Skeletal muscle satellite cell (primary cell): ENCODE data around the gene IL17RA.
A peak's percentile ranks its signal among the peaks of the same experiment; 100 is the strongest.

Experiments used
- H3K27me3 ChIP-seq: 2 replicates; pipeline ENCODE4 v1.7.0; 2013; ENCODE audit warnings: low read length; ENCODE audit not compliant: control insufficient read depth, insufficient read depth
- H3K36me3 ChIP-seq: 2 replicates; pipeline ENCODE4 v1.7.0; 2013; ENCODE audit warnings: mild to moderate bottlenecking, control low read depth, low read length; ENCODE audit not compliant: insufficient read depth
- H3K4me1 ChIP-seq: 2 replicates; pipeline ENCODE4 v1.7.0; 2013; ENCODE audit warnings: low read length; ENCODE audit not compliant: control insufficient read depth, insufficient read depth
- H3K4me2 ChIP-seq: 2 replicates; pipeline ENCODE4 v1.7.0; 2013; ENCODE audit warnings: mild to moderate bottlenecking, low read length
- H3K4me3 ChIP-seq: 2 replicates; pipeline ENCODE4 v1.7.0; 2013; ENCODE audit warnings: low read length
- H3K9ac ChIP-seq: 2 replicates; pipeline ENCODE4 v1.7.0; 2013; ENCODE audit warnings: mild to moderate bottlenecking, low read depth, low read length, moderate library complexity
- H3K9me3 ChIP-seq: replicated peaks from 2 replicates; pipeline ENCODE4 v1.7.0; 2013; ENCODE audit warnings: mild to moderate bottlenecking, control low read depth, low read length

IL17RA gene

GRCh38 chr22:17117400-17117799 lies 32.6 kb downstream of the IL17RA start:
- Histone ChIP-seq H3K4me2 (no peak overlapping the region), H3K9me3 (no peaks in the 10 kb centered on the region), H3K36me3 (no peaks in the 10 kb centered on the region), H3K4me3 (no peak overlapping the region), H3K27me3 (peaks cover 37% of the 10 kb centered on the region), H3K4me1 (peaks cover 4% of the 10 kb centered on the region), H3K9ac (no peak overlapping the region)

GRCh38 chr22:17117890-17118289 lies 33.1 kb downstream of the IL17RA start:
- Histone ChIP-seq H3K27me3 (peaks cover 37% of the 10 kb centered on the region), H3K4me3 (no peak overlapping the region), H3K36me3 (no peaks in the 10 kb centered on the region), H3K9me3 (no peaks in the 10 kb centered on the region), H3K4me1 (peaks cover 4% of the 10 kb centered on the region), H3K9ac (no peak overlapping the region), H3K4me2 (no peak overlapping the region)

- peaks cover 37% of the 10 kb centered on the region for H3K27me3 ChIP-seq
- H3K4me2 ChIP-seq: no peak overlapping the region
- no peak overlapping the region for H3K9ac ChIP-seq
- no peak overlapping the region for H3K4me3 ChIP-seq
- H3K9me3 ChIP-seq: no peaks in the 10 kb centered on the region
- peaks cover 4% of the 10 kb centered on the region for H3K4me1 ChIP-seq
- no peaks in the 10 kb centered on the region for H3K36me3 ChIP-seq
These were observed 33.5 kb downstream of the IL17RA start for GRCh38 chr22:17118342-17118741.

GRCh38 chr22:17119481-17120202 lies 34.8 kb downstream of the IL17RA start:
- H3K9ac ChIP-seq: no peak overlapping the region
- H3K9me3 ChIP-seq: no peaks in the 10 kb centered on the region
- H3K27me3 ChIP-seq: peaks cover 37% of the 10 kb centered on the region
- H3K4me1 ChIP-seq: peaks cover 4% of the 10 kb centered on the region
- no peak overlapping the region for H3K4me2 ChIP-seq
- H3K4me3 ChIP-seq: no peak overlapping the region
- no peaks in the 10 kb centered on the region for H3K36me3 ChIP-seq

GRCh38 chr22:17120281-17120680 lies 35.5 kb downstream of the IL17RA start:
- peaks cover 4% of the 10 kb centered on the region for H3K4me1 ChIP-seq

GRCh38 chr22:17120711-17121232 lies 36.0 kb downstream of the IL17RA start:
- Histone ChIP-seq H3K27me3 (peaks cover 37% of the 10 kb centered on the region), H3K9ac (no peak overlapping the region)

More at GRCh38 chr22:17120281-17120680, 35.5 kb downstream of the IL17RA start:
- Histone ChIP-seq H3K4me2 (peak overlapping the region; percentile 82), H3K4me3 (peak overlapping the region; percentile 66), H3K9ac (no peak overlapping the region), H3K9me3 (no peaks in the 10 kb centered on the region), H3K36me3 (no peaks in the 10 kb centered on the region), H3K27me3 (peaks cover 37% of the 10 kb centered on the region)

GRCh38 chr22:17121233-17122195 lies 36.7 kb downstream of the IL17RA start, which contains the start of gene TMEM121B:
Gene TMEM121B, minus strand, starts transcription at chr22:17121360. Its CDS starts 233 bp downstream, at chr22:17121127.
- Histone ChIP-seq H3K36me3 (no peaks in the 10 kb centered on the region), H3K9ac (no peak within 1 kb of the TSS), H3K9me3 (no peaks in the 10 kb centered on the region), H3K4me2 (peak within 1 kb of the TSS; percentile 82), H3K4me1 (peaks cover 4% of the 10 kb centered on the region), H3K4me3 (peak within 1 kb of the TSS; percentile 66), H3K27me3 (peaks cover 36% of the 10 kb centered on the region)

More at GRCh38 chr22:17120711-17121232, 36.0 kb downstream of the IL17RA start:
- Histone ChIP-seq H3K36me3 (no peaks in the 10 kb centered on the region), H3K9me3 (no peaks in the 10 kb centered on the region), H3K4me2 (peak overlapping the region; percentile 82), H3K4me1 (peaks cover 4% of the 10 kb centered on the region), H3K4me3 (peak overlapping the region; percentile 66)

- no peak overlapping the region for H3K4me2 ChIP-seq
- no peaks in the 10 kb centered on the region for H3K27me3 ChIP-seq
- H3K9ac ChIP-seq: no peak overlapping the region
- H3K4me1 ChIP-seq: no peaks in the 10 kb centered on the region
- no peaks in the 10 kb centered on the region for H3K36me3 ChIP-seq
- no peak overlapping the region for H3K4me3 ChIP-seq
- no peaks in the 10 kb centered on the region for H3K9me3 ChIP-seq
These were observed 45.4 kb downstream of the IL17RA start for GRCh38 chr22:17130199-17130598.

GRCh38 chr22:17131686-17132085 lies 46.9 kb downstream of the IL17RA start:
- no peak overlapping the region for H3K4me3 ChIP-seq
- H3K36me3 ChIP-seq: no peaks in the 10 kb centered on the region
- H3K4me2 ChIP-seq: no peak overlapping the region
- H3K4me1 ChIP-seq: no peaks in the 10 kb centered on the region
- no peaks in the 10 kb centered on the region for H3K9me3 ChIP-seq
- no peak overlapping the region for H3K9ac ChIP-seq
- H3K27me3 ChIP-seq: no peaks in the 10 kb centered on the region

- Histone ChIP-seq H3K9ac (no peak overlapping the region), H3K27me3 (no peaks in the 10 kb centered on the region), H3K4me3 (no peak overlapping the region), H3K36me3 (no peaks in the 10 kb centered on the region), H3K4me1 (no peaks in the 10 kb centered on the region), H3K9me3 (no peaks in the 10 kb centered on the region), H3K4me2 (no peak overlapping the region)
These were observed 47.3 kb downstream of the IL17RA start for GRCh38 chr22:17132112-17132511.

GRCh38 chr22:17133137-17133536 lies 48.3 kb downstream of the IL17RA start:
- no peak overlapping the region for H3K4me3 ChIP-seq
- H3K36me3 ChIP-seq: peaks cover 7% of the 10 kb centered on the region
- no peaks in the 10 kb centered on the region for H3K27me3 ChIP-seq
- H3K9ac ChIP-seq: no peak overlapping the region
- H3K4me2 ChIP-seq: no peak overlapping the region
- no peaks in the 10 kb centered on the region for H3K9me3 ChIP-seq
- no peaks in the 10 kb centered on the region for H3K4me1 ChIP-seq
